WTC11 (cell line): Measurements from ENCODE around the gene TMEM52. TPM values are rescaled to one million over a fixed set of nuclear protein-coding genes. Genes with fewer than 3 reads are reported as not detected.

Experiments used
- ATAC-seq: fragments of 200-7000 bp; cut with Tn5 transposase; 2 replicates; pipeline ENCODE4 v1.10.0; 2021; ENCODE audit warnings: mild to moderate bottlenecking, moderate library complexity
- CTCF ChIA-PET: fragments of 300-600 bp; sonication (Branson Sonifier 250); formaldehyde crosslinking; loops from one replicate; lab custom pipeline; 2021; ENCODE audit warnings: antibody characterized with exemption; lab: Charles Lee
- POLR2A ChIA-PET: fragments of 350-600 bp; sonication (Branson Sonifier 250); formaldehyde crosslinking; loops from one replicate; lab custom pipeline; 2021; ENCODE audit warnings: antibody characterized with exemption; lab: Charles Lee
- DNase-seq: peaks from one replicate; pipeline ENCODE4 v3.0.0; 2021; ENCODE audit warnings: low spot score
- H3K27ac Mint-ChIP-seq: 2 replicates; pipeline ENCODE4 v1.8.0; 2021; ENCODE audit warnings: mixed read lengths
- H3K27me3 Mint-ChIP-seq: 2 replicates; pipeline ENCODE4 v1.8.0; 2021; ENCODE audit warnings: low read depth, mild to moderate bottlenecking, moderate library complexity, mixed read lengths
- H3K36me3 Mint-ChIP-seq: 2 replicates; pipeline ENCODE4 v1.8.0; 2021; ENCODE audit warnings: mixed read lengths
- H3K4me1 Mint-ChIP-seq: 2 replicates; pipeline ENCODE4 v1.8.0; 2022; ENCODE audit warnings: mixed read lengths
- H3K4me3 Mint-ChIP-seq: 2 replicates; pipeline ENCODE4 v1.8.0; 2021; ENCODE audit warnings: mild to moderate bottlenecking, moderate library complexity, mixed read lengths
- H3K9me3 Mint-ChIP-seq: 2 replicates; pipeline ENCODE4 v1.8.0; 2021; ENCODE audit warnings: mixed read lengths
- CBFB ChIP-seq: sonication (generic); formaldehyde crosslinking; IDR thresholded peaks from 2 replicates; pipeline ENCODE4 v1.8.1; 2022; ENCODE audit warnings: mild to moderate bottlenecking, low read depth, missing genetic modification reagents
- CREB1 ChIP-seq: sonication (generic); formaldehyde crosslinking; IDR thresholded peaks from 2 replicates; pipeline ENCODE4 v1.8.0; 2023; ENCODE audit warnings: mild to moderate bottlenecking, missing genetic modification reagents
- CREM ChIP-seq: sonication (generic); formaldehyde crosslinking; IDR thresholded peaks from 2 replicates; pipeline ENCODE4 v1.8.1; 2022; ENCODE audit warnings: mild to moderate bottlenecking, missing genetic modification reagents, moderate library complexity
- ESRRA ChIP-seq: sonication (generic); formaldehyde crosslinking; IDR thresholded peaks from 2 replicates; pipeline ENCODE4 v1.8.1; 2022; ENCODE audit warnings: mild to moderate bottlenecking, missing genetic modification reagents, borderline replicate concordance
- ETV6 ChIP-seq: sonication (generic); formaldehyde crosslinking; IDR thresholded peaks from 2 replicates; pipeline ENCODE4 v1.8.1; 2022; ENCODE audit warnings: mild to moderate bottlenecking, missing genetic modification reagents
- GTF2I ChIP-seq: fragments of 250-450 bp; sonication (Bioruptor Pico); conservative IDR thresholded peaks from 2 replicates; pipeline ENCODE4 v1.4.0; 2021; ENCODE audit warnings: mild to moderate bottlenecking
- HMGA2 ChIP-seq: fragments of 250-450 bp; sonication (Bioruptor Pico); IDR thresholded peaks from 2 replicates; pipeline ENCODE4 v1.4.0; 2021; ENCODE audit warnings: mild to moderate bottlenecking, moderate library complexity
- JAZF1 ChIP-seq: fragments of 250-450 bp; sonication (Bioruptor Pico); IDR thresholded peaks from 2 replicates; pipeline ENCODE4 v1.9.0; 2021; ENCODE audit warnings: moderate library complexity, mild to moderate bottlenecking, inconsistent platforms
- JUN ChIP-seq: sonication (generic); formaldehyde crosslinking; IDR thresholded peaks from 2 replicates; pipeline ENCODE4 v1.8.0; 2023; ENCODE audit warnings: mild to moderate bottlenecking, missing genetic modification reagents
- KAT7 ChIP-seq: sonication (generic); formaldehyde crosslinking; IDR thresholded peaks from 2 replicates; pipeline ENCODE4 v1.8.1; 2023; ENCODE audit warnings: missing genetic modification reagents, mild to moderate bottlenecking, borderline replicate concordance
- NFATC4 ChIP-seq: fragments of 250-450 bp; sonication (Bioruptor Pico); IDR thresholded peaks from 2 replicates; pipeline ENCODE4 v1.9.0; 2021; ENCODE audit warnings: mild to moderate bottlenecking
- SOX15 ChIP-seq: fragments of 250-450 bp; sonication (Bioruptor Pico); IDR thresholded peaks from 2 replicates; pipeline ENCODE4 v1.9.0; 2021; ENCODE audit warnings: mild to moderate bottlenecking
- ZNF121 ChIP-seq: sonication (generic); formaldehyde crosslinking; IDR thresholded peaks from 2 replicates; pipeline ENCODE4 v1.8.0; 2023; ENCODE audit warnings: missing genetic modification reagents
- ZNF232 ChIP-seq: sonication (generic); formaldehyde crosslinking; IDR thresholded peaks from 2 replicates; pipeline ENCODE4 v1.8.0; 2022; ENCODE audit warnings: mild to moderate bottlenecking, missing genetic modification reagents
- ZNF396 ChIP-seq: fragments of 250-450 bp; sonication (Bioruptor Pico); IDR thresholded peaks from 2 replicates; pipeline ENCODE4 v1.8.0; 2021; ENCODE audit warnings: mild to moderate bottlenecking, moderate library complexity, borderline replicate concordance
- total RNA-seq: library from RNA; stranded (reverse); gene quantifications from 3 replicates; pipeline ENCODE4 v1.2.3, GENCODE V29; 2021
- TF ChIP-seq, protein P1 (sequence below): sonication (generic); formaldehyde crosslinking; conservative IDR thresholded peaks from 2 replicates; pipeline ENCODE4 v1.8.1; 2022; ENCODE audit warnings: mild to moderate bottlenecking, missing genetic modification reagents
- TF ChIP-seq, protein P2 (sequence below): fragments of 250-450 bp; sonication (Bioruptor Pico); IDR thresholded peaks from 2 replicates; pipeline ENCODE4 v1.9.0; 2021; ENCODE audit warnings: moderate library complexity, mild to moderate bottlenecking, inconsistent platforms, borderline replicate concordance
- TF ChIP-seq, protein P3 (sequence below): sonication (generic); formaldehyde crosslinking; IDR thresholded peaks from 2 replicates; pipeline ENCODE4 v1.8.0; 2022; ENCODE audit warnings: mild to moderate bottlenecking, missing genetic modification reagents
- TF ChIP-seq, protein P4 (sequence below): sonication (generic); formaldehyde crosslinking; IDR thresholded peaks from 2 replicates; pipeline ENCODE4 v1.8.1; 2023; ENCODE audit warnings: mild to moderate bottlenecking, moderate library complexity, missing genetic modification reagents
- TF ChIP-seq, protein P5 (sequence below): sonication (generic); formaldehyde crosslinking; IDR thresholded peaks from 2 replicates; pipeline ENCODE4 v1.8.0; 2022; ENCODE audit warnings: mild to moderate bottlenecking, missing genetic modification reagents
- TF ChIP-seq, protein P6 (sequence below): sonication (generic); formaldehyde crosslinking; IDR thresholded peaks from 2 replicates; pipeline ENCODE4 v1.8.1; 2023; ENCODE audit warnings: mild to moderate bottlenecking, missing genetic modification reagents, moderate library complexity

TMEM52 gene
- total RNA-seq, 1 experiment from 2014 or later = 21.9 TPM

DNA sequence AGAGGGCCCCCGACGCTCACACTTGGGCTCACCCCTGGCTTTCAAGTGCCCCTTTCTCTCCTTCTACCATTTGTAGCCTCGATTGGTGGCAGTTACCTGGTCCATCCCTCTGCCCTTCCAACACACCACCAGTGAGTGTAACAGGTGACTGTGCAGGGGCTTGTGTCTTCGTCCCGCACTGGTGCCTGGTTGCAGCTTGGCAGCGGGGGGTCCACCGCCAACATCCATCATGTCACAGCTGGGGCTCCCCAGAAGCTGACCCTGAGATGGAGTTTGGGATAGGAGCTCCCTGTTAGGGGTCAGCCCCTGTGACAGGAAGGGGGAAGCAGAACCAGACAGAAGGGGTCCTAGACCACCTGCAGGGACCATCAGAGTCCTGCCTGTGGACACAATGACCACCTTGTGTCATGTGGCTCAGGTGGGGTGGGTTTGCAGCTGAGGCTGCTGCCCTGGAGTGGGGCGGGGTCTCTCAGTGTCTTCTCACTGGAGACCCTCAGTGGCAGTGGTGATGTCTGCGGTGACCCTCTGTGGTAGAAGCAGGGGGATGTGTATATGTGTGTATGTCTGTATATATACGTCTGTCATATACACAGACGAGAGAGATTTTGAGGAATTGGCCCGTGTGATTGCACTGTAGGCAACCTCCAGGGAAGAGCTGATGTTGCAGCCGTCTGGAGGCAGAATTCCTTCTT lies 7.6 kb downstream of the TMEM52 start:
- ChIA-PET POLR2A (no interaction called here), CTCF (interaction anchor here (0.6 to 1.4 kb wide), 4 partner anchors 14 to 138 kb away, joined by 3 to 6 read pairs (median 3); no protein-coding TSS in a partner anchor)
- Mint-ChIP-seq H3K27me3 (no peaks in the 10 kb centered on the region; the same call in 1 of the 2 replicates), H3K4me3 (no peak overlapping the region), H3K9me3 (no peaks in the 10 kb centered on the region), H3K36me3 (no peaks in the 10 kb centered on the region), H3K4me1 (peaks cover 15% of the 10 kb centered on the region), H3K27ac (peak overlapping the region; percentile 84; the same call in 1 of the 2 replicates)
- DNase-seq (no peak), ATAC-seq (no peak)
- TF ChIP-seq, protein P1, sequence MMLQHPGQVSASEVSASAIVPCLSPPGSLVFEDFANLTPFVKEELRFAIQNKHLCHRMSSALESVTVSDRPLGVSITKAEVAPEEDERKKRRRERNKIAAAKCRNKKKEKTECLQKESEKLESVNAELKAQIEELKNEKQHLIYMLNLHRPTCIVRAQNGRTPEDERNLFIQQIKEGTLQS (CRISPR knock-in tag) = no peak
- TF ChIP-seq KAT7 (CRISPR knock-in tag) = no peak
- TF ChIP-seq, protein P2, sequence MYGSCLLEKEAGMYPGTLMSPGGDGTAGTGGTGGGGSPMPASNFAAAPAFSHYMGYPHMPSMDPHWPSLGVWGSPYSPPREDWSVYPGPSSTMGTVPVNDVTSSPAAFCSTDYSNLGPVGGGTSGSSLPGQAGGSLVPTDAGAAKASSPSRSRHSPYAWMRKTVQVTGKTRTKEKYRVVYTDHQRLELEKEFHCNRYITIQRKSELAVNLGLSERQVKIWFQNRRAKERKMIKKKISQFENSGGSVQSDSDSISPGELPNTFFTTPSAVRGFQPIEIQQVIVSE (CRISPR knock-in tag) = no peak
- TF ChIP-seq, protein P3, sequence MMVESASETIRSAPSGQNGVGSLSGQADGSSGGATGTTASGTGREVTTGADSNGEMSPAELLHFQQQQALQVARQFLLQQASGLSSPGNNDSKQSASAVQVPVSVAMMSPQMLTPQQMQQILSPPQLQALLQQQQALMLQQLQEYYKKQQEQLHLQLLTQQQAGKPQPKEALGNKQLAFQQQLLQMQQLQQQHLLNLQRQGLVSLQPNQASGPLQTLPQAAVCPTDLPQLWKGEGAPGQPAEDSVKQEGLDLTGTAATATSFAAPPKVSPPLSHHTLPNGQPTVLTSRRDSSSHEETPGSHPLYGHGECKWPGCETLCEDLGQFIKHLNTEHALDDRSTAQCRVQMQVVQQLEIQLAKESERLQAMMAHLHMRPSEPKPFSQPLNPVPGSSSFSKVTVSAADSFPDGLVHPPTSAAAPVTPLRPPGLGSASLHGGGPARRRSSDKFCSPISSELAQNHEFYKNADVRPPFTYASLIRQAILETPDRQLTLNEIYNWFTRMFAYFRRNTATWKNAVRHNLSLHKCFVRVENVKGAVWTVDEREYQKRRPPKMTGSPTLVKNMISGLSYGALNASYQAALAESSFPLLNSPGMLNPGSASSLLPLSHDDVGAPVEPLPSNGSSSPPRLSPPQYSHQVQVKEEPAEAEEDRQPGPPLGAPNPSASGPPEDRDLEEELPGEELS (CRISPR knock-in tag) = no peak
- TF ChIP-seq CREB1 (CRISPR knock-in tag) = no peak
- no peak for TF ChIP-seq ZNF232
- TF ChIP-seq, protein P4, sequence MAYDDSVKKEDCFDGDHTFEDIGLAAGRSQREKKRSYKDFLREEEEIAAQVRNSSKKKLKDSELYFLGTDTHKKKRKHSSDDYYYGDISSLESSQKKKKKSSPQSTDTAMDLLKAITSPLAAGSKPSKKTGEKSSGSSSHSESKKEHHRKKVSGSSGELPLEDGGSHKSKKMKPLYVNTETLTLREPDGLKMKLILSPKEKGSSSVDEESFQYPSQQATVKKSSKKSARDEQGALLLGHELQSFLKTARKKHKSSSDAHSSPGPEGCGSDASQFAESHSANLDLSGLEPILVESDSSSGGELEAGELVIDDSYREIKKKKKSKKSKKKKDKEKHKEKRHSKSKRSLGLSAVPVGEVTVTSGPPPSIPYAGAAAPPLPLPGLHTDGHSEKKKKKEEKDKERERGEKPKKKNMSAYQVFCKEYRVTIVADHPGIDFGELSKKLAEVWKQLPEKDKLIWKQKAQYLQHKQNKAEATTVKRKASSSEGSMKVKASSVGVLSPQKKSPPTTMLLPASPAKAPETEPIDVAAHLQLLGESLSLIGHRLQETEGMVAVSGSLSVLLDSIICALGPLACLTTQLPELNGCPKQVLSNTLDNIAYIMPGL (CRISPR knock-in tag) = no peak
- TF ChIP-seq GTF2I = no peak
- no peak for TF ChIP-seq ETV6 (CRISPR knock-in tag)
- no peak for TF ChIP-seq CBFB (CRISPR knock-in tag)
- no peak for TF ChIP-seq ESRRA

DNA sequence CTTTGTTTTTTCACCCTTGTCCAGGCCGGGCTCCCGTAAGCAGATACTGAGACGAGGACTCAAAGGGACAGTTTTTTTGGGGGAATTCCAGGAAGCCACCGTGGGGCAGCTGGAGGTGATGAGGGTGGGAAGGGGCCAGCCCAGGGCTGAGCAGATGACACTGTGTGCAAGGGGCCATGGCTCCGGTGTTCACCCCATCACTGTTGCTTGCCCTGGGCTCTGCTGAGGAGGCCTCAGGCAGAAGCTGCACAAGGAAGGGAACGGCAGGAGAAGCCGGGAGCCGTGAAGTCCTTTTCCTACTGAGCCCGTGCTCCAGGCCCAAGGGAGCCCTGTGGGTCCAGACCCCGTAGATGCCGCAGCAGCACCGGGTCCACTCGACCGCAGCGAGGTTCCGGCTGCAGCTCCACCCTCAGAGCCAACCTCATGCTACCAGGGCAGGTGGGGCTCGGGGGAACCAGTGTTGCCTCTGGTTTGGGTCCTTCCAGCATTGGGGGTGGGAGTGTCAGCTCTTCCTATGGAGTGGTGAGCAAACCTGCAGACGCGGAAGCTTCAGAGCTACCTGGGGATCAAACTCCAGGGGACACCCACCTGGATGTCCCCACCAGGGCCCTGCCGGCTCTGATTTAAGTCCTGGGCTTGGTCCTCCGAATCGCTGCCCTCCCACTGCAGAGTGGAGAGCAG lies 8.3 kb downstream of the TMEM52 start:
- ATAC-seq (no peak), DNase-seq (no peak)
- TF ChIP-seq ZNF121 (CRISPR knock-in tag) (no peak), JUN (CRISPR knock-in tag) (no peak), HMGA2 (CRISPR knock-in tag) (no peak), CREM (no peak), JAZF1 (no peak), SOX15 (no peak), NFATC4 (CRISPR knock-in tag) (no peak), ZNF396 (CRISPR knock-in tag) (no peak), KAT7 (CRISPR knock-in tag) (no peak)
- TF ChIP-seq, protein P5, sequence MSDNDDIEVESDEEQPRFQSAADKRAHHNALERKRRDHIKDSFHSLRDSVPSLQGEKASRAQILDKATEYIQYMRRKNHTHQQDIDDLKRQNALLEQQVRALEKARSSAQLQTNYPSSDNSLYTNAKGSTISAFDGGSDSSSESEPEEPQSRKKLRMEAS = no peak
- TF ChIP-seq, protein P6, sequence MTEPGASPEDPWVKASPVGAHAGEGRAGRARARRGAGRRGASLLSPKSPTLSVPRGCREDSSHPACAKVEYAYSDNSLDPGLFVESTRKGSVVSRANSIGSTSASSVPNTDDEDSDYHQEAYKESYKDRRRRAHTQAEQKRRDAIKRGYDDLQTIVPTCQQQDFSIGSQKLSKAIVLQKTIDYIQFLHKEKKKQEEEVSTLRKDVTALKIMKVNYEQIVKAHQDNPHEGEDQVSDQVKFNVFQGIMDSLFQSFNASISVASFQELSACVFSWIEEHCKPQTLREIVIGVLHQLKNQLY (CRISPR knock-in tag) = no peak
- H3K27ac Mint-ChIP-seq = peak overlapping the region; percentile 37; the same call in 1 of the 2 replicates
- peak overlapping the region; percentile 58; the same call in 1 of the 2 replicates for H3K4me3 Mint-ChIP-seq
- CTCF ChIA-PET = interaction anchor here (0.6 to 5.0 kb wide), 7 partner anchors 12 to 139 kb away, joined by 3 to 53 read pairs (median 24); partner anchors contain the start of gene NADK
- no peaks in the 10 kb centered on the region for H3K9me3 Mint-ChIP-seq
- no peaks in the 10 kb centered on the region for H3K36me3 Mint-ChIP-seq
- H3K4me1 Mint-ChIP-seq = peaks cover 20% of the 10 kb centered on the region
- H3K27me3 Mint-ChIP-seq = no peaks in the 10 kb centered on the region; the same call in 1 of the 2 replicates
- POLR2A ChIA-PET = no interaction called here
